ENCODE results near the gene MGAT3. TPM values are rescaled to one million over a fixed set of nuclear protein-coding genes. Genes with fewer than 3 reads are reported as not detected.

The MGAT3 gene
- total RNA-seq, 1 experiment from 2014 or later = 0.20 TPM

- no peak for TF ChIP-seq JUND (IDR thresholded peaks at IDR 0.05)
These were observed 35.4 kb downstream of the MGAT3 start (continued) for GRCh38 chr22:39492186-39492585.

DNA sequence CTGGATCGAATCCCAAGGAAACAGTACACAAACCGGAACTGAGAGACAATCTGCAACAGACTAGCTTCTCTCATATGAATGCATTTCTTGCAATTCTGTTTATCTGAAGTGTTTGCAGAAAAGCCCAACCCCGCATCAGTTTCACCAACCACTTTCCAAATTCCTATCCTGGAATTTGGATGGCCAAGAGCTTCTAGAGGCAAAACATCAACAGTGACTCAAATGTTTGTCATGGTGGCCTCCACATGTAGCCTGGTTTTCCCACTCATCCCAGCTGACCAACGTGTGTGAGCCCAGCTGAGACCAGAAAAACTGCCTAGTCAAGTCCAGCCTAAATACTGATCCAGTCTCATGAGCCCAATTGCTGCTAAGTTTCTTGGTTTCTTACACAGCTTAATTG, 36.9 kb downstream of the MGAT3 start:
- Histone ChIP-seq H3K9me2 (ENCODE audit: insufficient read depth) (no peaks in the 10 kb centered on the region), H4K20me1 (ENCODE audit: insufficient read depth) (no peaks in the 10 kb centered on the region), H3K4me2 (ENCODE audit: low read length) (no peak overlapping the region), H3K9ac (ENCODE audit: low read length) (no peak overlapping the region), H3K27ac (ENCODE audit: low read depth, low read length) (no peak overlapping the region), H3K36me3 (ENCODE audit: control insufficient read depth in 1 of 2, insufficient read depth in 2 of 2, low read length in 2 of 2) (no peaks in the 10 kb centered on the region), H3K79me2 (ENCODE audit: insufficient read depth, low read length) (no peaks in the 10 kb centered on the region), H3K27me3 (ENCODE audit: insufficient read depth, low read length) (no peaks in the 10 kb centered on the region), H3K4me3 (replicated peaks in 1 of 2; ENCODE audit: low read depth in 1 of 2, low read length in 2 of 2) (no peak overlapping the region), H3K9me3 (ENCODE audit: control insufficient read depth in 1 of 2, insufficient read depth in 1 of 2, low read depth in 1 of 2, low read length in 2 of 2) (no peaks in the 10 kb centered on the region), H3K4me1 (ENCODE audit: control insufficient read depth in 1 of 2, insufficient read depth in 2 of 2, low read length in 2 of 2) (peaks cover 7 to 37% of the 10 kb centered on the region in 2 experiments), H2AFZ (ENCODE audit: low read depth, low read length, poor library complexity, severe bottlenecking) (no peak overlapping the region)
- ATAC-seq (no peak), DNase-seq (ENCODE audit: low read depth, low spot score) (no peak)
- ChIA-PET POLR2A (interaction anchor here (0.6 to 1.0 kb wide), 3 partner anchors 26 to 31 kb away, joined by 3 to 4 read pairs (median 3); partner anchors contain the start of gene ATF4), CTCF (interaction anchor here (1.0 to 9.0 kb wide), 8 partner anchors 8 to 531 kb away, joined by 3 to 86 read pairs (median 5); partner anchors contain the start of gene MIEF1), RAD21 (ENCODE audit: low non-redundant PET in 1 of 2, low total read pairs in 2 of 2, uncharacterized antibody in 2 of 2, unreplicated experiment in 2 of 2) (no interaction called here)
- TF ChIP-seq, protein P1, sequence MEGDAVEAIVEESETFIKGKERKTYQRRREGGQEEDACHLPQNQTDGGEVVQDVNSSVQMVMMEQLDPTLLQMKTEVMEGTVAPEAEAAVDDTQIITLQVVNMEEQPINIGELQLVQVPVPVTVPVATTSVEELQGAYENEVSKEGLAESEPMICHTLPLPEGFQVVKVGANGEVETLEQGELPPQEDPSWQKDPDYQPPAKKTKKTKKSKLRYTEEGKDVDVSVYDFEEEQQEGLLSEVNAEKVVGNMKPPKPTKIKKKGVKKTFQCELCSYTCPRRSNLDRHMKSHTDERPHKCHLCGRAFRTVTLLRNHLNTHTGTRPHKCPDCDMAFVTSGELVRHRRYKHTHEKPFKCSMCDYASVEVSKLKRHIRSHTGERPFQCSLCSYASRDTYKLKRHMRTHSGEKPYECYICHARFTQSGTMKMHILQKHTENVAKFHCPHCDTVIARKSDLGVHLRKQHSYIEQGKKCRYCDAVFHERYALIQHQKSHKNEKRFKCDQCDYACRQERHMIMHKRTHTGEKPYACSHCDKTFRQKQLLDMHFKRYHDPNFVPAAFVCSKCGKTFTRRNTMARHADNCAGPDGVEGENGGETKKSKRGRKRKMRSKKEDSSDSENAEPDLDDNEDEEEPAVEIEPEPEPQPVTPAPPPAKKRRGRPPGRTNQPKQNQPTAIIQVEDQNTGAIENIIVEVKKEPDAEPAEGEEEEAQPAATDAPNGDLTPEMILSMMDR (IDR thresholded peaks at IDR 0.05 in 2 of 3, conservative IDR thresholded peaks at IDR 0.05 in 1 of 3; ENCODE audit: borderline replicate concordance in 1 of 3, insufficient read depth in 1 of 3, low read depth in 2 of 3, low read length in 2 of 3) = no peak
- TF ChIP-seq SRF (IDR thresholded peaks at IDR 0.05; ENCODE audit: low read depth) (no peak), JUND (IDR thresholded peaks at IDR 0.05) (no peak), SP1 (IDR thresholded peaks at IDR 0.05; ENCODE audit: low read depth) (no peak), ZFX (IDR thresholded peaks at IDR 0.05) (no peak), RAD21 (IDR thresholded peaks at IDR 0.05; ENCODE audit: low read depth) (no peak)
- TF ChIP-seq, protein P2, sequence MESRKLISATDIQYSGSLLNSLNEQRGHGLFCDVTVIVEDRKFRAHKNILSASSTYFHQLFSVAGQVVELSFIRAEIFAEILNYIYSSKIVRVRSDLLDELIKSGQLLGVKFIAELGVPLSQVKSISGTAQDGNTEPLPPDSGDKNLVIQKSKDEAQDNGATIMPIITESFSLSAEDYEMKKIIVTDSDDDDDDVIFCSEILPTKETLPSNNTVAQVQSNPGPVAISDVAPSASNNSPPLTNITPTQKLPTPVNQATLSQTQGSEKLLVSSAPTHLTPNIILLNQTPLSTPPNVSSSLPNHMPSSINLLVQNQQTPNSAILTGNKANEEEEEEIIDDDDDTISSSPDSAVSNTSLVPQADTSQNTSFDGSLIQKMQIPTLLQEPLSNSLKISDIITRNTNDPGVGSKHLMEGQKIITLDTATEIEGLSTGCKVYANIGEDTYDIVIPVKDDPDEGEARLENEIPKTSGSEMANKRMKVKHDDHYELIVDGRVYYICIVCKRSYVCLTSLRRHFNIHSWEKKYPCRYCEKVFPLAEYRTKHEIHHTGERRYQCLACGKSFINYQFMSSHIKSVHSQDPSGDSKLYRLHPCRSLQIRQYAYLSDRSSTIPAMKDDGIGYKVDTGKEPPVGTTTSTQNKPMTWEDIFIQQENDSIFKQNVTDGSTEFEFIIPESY (IDR thresholded peaks at IDR 0.05; ENCODE audit: extremely low read depth, insufficient replicate concordance, low read length) = no peak
- BruUV-seq (replicated peaks) = no TSS peak
- intact Hi-C loops (cut with micrococcal nuclease) = no loop called here

Measured in HCT116 (cell line).